B cell (primary cell): Measurements from ENCODE around the gene ITPKC. TPM values are rescaled to one million over a fixed set of nuclear protein-coding genes. Genes with fewer than 3 reads are reported as not detected.

Experiments
- ATAC-seq: fragments of 200-7000 bp; cut with Tn5 transposase; one replicate; pipeline ENCODE4 v1.10.0; 2021; ENCODE audit warnings: low read depth, mild to moderate bottlenecking, moderate number of reproducible peaks, moderate library complexity
- CTCF ChIA-PET: fragments of 350-600 bp; sonication (Branson Sonifier 250); formaldehyde crosslinking; loops from one replicate; lab custom pipeline; 2021; ENCODE audit warnings: antibody characterized with exemption, inconsistent platforms; lab: Charles Lee
- POLR2A ChIA-PET: fragments of 350-600 bp; sonication (Branson Sonifier 250); formaldehyde crosslinking; loops from one replicate; lab custom pipeline; 2021; ENCODE audit warnings: antibody characterized with exemption; lab: Charles Lee
- DNase-seq: peaks from one replicate; pipeline ENCODE4 v3.0.0; 2013
- H2AFZ ChIP-seq: 2 replicates; pipeline ENCODE4 v1.6.1; 2012; ENCODE audit warnings: mild to moderate bottlenecking, low read depth, low read length; ENCODE audit not compliant: insufficient read depth, poor library complexity, severe bottlenecking
- H3K27ac ChIP-seq, 2 donors: 1 replicate in 1 of 2; 2 replicates in 1 of 2; pipeline ENCODE4 v1.5.1; 2012 to 2013; ENCODE audit warnings: low read length in 2 of 2, mild to moderate bottlenecking in 2 of 2, moderate library complexity in 1 of 2
- H3K27me3 ChIP-seq, 4 experiments: fragments of 200-600 bp in 1 of 4; sonication (generic) in 1 of 4; replicated peaks in 1 of 4; 1 replicate in 2 of 4; 2 replicates in 2 of 4; pipeline versions ENCODE4 v1.6.1 to v1.7.0; 2013 to 2016; ENCODE audit warnings: low read length in 3 of 4, mild to moderate bottlenecking in 2 of 4, mixed read lengths in 1 of 4, moderate library complexity in 1 of 4; ENCODE audit not compliant: insufficient read depth in 4 of 4, control insufficient read depth in 3 of 4; ENCODE audit errors: control extremely low read depth in 1 of 4
- H3K36me3 ChIP-seq, 2 experiments: replicated peaks in 1 of 2; 1 replicate in 1 of 2; 2 replicates in 1 of 2; pipeline versions ENCODE4 v1.6.1 to v1.7.1; 2013; ENCODE audit warnings: low read length in 1 of 2; ENCODE audit not compliant: insufficient read depth in 2 of 2, control insufficient read depth in 1 of 2; ENCODE audit errors: control extremely low read depth in 1 of 2, extremely low read depth in 1 of 2
- H3K4me1 ChIP-seq, 2 donors: fragments of 200-600 bp in 1 of 2; sonication (generic) in 1 of 2; 1 replicate in 1 of 2; 2 replicates in 1 of 2; pipeline versions ENCODE4 v1.5.1 to v1.6.1; 2013 to 2017; ENCODE audit warnings: low read length in 2 of 2; ENCODE audit not compliant: control insufficient read depth in 2 of 2, insufficient read depth in 2 of 2
- H3K4me2 ChIP-seq: replicated peaks from 2 replicates; pipeline ENCODE3; 2012; ENCODE audit warnings: mild to moderate bottlenecking, low read depth, low read length; ENCODE audit not compliant: poor library complexity, severe bottlenecking
- H3K4me3 ChIP-seq, 5 experiments: fragments of 200-600 bp in 1 of 5; sonication (generic) in 1 of 5; 1 replicate in 3 of 5; 2 replicates in 2 of 5; pipeline versions ENCODE4 v1.5.1 to v1.7.0; 2011 to 2016; ENCODE audit warnings: low read length in 4 of 5, mild to moderate bottlenecking in 4 of 5, low read depth in 2 of 5, control low read depth in 1 of 5, moderate library complexity in 1 of 5; ENCODE audit not compliant: insufficient read depth in 1 of 5; ENCODE audit errors: control extremely low read depth in 1 of 5, extremely low read depth in 1 of 5
- H3K79me2 ChIP-seq: fragments of 200-600 bp; sonication (generic); one replicate; pipeline ENCODE4 v1.6.0; 2016; ENCODE audit warnings: low read length; ENCODE audit not compliant: control insufficient read depth, insufficient read depth
- H3K9ac ChIP-seq: fragments of 200-600 bp; sonication (generic); 2 replicates; pipeline ENCODE4 v1.6.1; 2017; ENCODE audit warnings: mild to moderate bottlenecking, low read length, moderate library complexity
- H3K9me3 ChIP-seq, 3 donors: one replicate each; pipeline versions ENCODE4 v1.6.1 to v1.7.1; 2013; ENCODE audit warnings: low read length in 2 of 3; ENCODE audit not compliant: control insufficient read depth in 2 of 3, insufficient read depth in 1 of 3; ENCODE audit errors: control extremely low read depth in 1 of 3
- H4K20me1 ChIP-seq: 2 replicates; pipeline ENCODE4 v1.6.0; 2012; ENCODE audit warnings: mild to moderate bottlenecking, low read length; ENCODE audit not compliant: insufficient read depth, control insufficient read depth, poor library complexity, severe bottlenecking
- H3K27ac Mint-ChIP-seq: one replicate; pipeline ENCODE4 v1.8.0; 2021; ENCODE audit warnings: mixed read lengths
- H3K27me3 Mint-ChIP-seq: one replicate; pipeline ENCODE4 v1.8.0; 2021; ENCODE audit warnings: mixed read lengths
- H3K4me1 Mint-ChIP-seq: one replicate; pipeline ENCODE4 v1.8.0; 2021; ENCODE audit warnings: mixed read lengths
- H3K4me3 Mint-ChIP-seq: one replicate; pipeline ENCODE4 v1.8.0; 2021; ENCODE audit warnings: mixed read lengths
- H3K9me3 Mint-ChIP-seq: one replicate; pipeline ENCODE4 v1.8.0; 2022; ENCODE audit warnings: mixed read lengths; ENCODE audit not compliant: insufficient read depth
- CTCF ChIP-seq: fragments of 200-600 bp; IDR thresholded peaks from one replicate; pipeline ENCODE4 v1.8.0; 2022; ENCODE audit warnings: antibody characterized with exemption, mild to moderate bottlenecking
- EZH2 ChIP-seq: IDR thresholded peaks from 2 replicates; pipeline ENCODE4 v1.6.1; 2012; ENCODE audit warnings: borderline replicate concordance, low read depth, mild to moderate bottlenecking, moderate library complexity, low read length; ENCODE audit not compliant: insufficient read depth, poor library complexity, severe bottlenecking
- WGBS: methylation state at CpG from one replicate; pipeline ENCODE4 v1.1.5; 2013; ENCODE audit warnings: missing lambda C conversion rate; ENCODE audit not compliant: insufficient coverage; 5-methylcytosine and 5-hydroxymethylcytosine counted together
- intact Hi-C: fragments of 100-400 bp; cut with micrococcal nuclease; formaldehyde crosslinking; loops from one replicate; pipeline ENCODE4 v1.10.0; 2022
- polyA plus RNA-seq: library from polyadenylated mRNA; depleted of rRNA; stranded (reverse); fragments of >200 nt; gene quantifications from 2 replicates; pipeline ENCODE4 v1.2.3, GENCODE V29; 2012
- total RNA-seq, 2 donors: library from RNA; stranded (reverse); fragments of 120-200 nt in 1 of 2; gene quantifications; 1 replicate in 1 of 2; 2 replicates in 1 of 2; pipeline versions ENCODE4 v1.2.3 to v1.2.4, GENCODE V29; 2013 to 2022

The ITPKC gene
- total and polyA plus RNA-seq, 2 donors (not counting 1 experiment from before 2014, with no cell fraction given), result 8.7 to 16.0 TPM

GRCh38 chr19:40685016-40685526, 31.8 kb upstream of the ITPKC start:
- H3K4me2 ChIP-seq, result no peak overlapping the region
- no peaks in the 10 kb centered on the region for H4K20me1 ChIP-seq
- no peak for TF ChIP-seq EZH2
- TF ChIP-seq CTCF, result no peak
- POLR2A ChIA-PET, result no interaction called here
- 98% methylated on average over 3 of the region's 3 CpGs for WGBS
- Mint-ChIP-seq H3K4me3 (no peak overlapping the region), H3K27me3 (no peaks in the 10 kb centered on the region), H3K9me3 (no peaks in the 10 kb centered on the region), H3K27ac (no peak overlapping the region), H3K4me1 (peaks cover 6% of the 10 kb centered on the region)
- CTCF ChIA-PET, result no interaction called here
- peaks cover 36 to 38% of the 10 kb centered on the region in 2 donors for H3K4me1 ChIP-seq
- no peak overlapping the region for H3K4me3 ChIP-seq
- peaks cover 0 to 22% of the 10 kb centered on the region in 2 experiments for H3K36me3 ChIP-seq
- no peaks in the 10 kb centered on the region for H3K9me3 ChIP-seq
- no peak for DNase-seq
- no peak overlapping the region for H2AFZ ChIP-seq
- no peak overlapping the region for H3K27ac ChIP-seq
- H3K79me2 ChIP-seq, result peaks cover 3% of the 10 kb centered on the region
- H3K9ac ChIP-seq, result no peak overlapping the region
- no peak for ATAC-seq
- H3K27me3 ChIP-seq, result no peaks in the 10 kb centered on the region
- intact Hi-C loops, result no loop called here

- Histone ChIP-seq H3K27me3 (no peaks in the 10 kb centered on the region), H3K79me2 (peaks cover 3% of the 10 kb centered on the region), H3K4me3 (no peak overlapping the region), H3K27ac (no peak overlapping the region), H3K36me3 (peaks cover 0 to 21% of the 10 kb centered on the region in 2 experiments), H3K9me3 (no peaks in the 10 kb centered on the region), H3K4me1 (peaks cover 38 to 40% of the 10 kb centered on the region in 2 donors), H3K9ac (no peak overlapping the region), H3K4me2 (no peak overlapping the region), H2AFZ (no peak overlapping the region), H4K20me1 (no peaks in the 10 kb centered on the region)
- ATAC-seq (no peak), DNase-seq (no peak)
- peak overlapping the region; percentile 42 for H3K27ac Mint-ChIP-seq
- CTCF ChIA-PET, result no interaction called here
- H3K27me3 Mint-ChIP-seq, result no peaks in the 10 kb centered on the region
- POLR2A ChIA-PET, result no interaction called here
- WGBS, result over 99% methylated on average over 6 of the region's 6 CpGs
- H3K9me3 Mint-ChIP-seq, result no peaks in the 10 kb centered on the region
- H3K4me1 Mint-ChIP-seq, result peaks cover 6% of the 10 kb centered on the region
- no peak for TF ChIP-seq CTCF
- no peak for TF ChIP-seq EZH2
- intact Hi-C loops, result no loop called here
- H3K4me3 Mint-ChIP-seq, result no peak overlapping the region
These were observed 31.3 kb upstream of the ITPKC start for GRCh38 chr19:40685563-40685962.
